Esophagus muscularis mucosa (tissue), 3 donors: Measurements from ENCODE around the gene PRELID2.

Experiments used
- POLR2A ChIP-seq: fragments of 450-650 bp; IDR thresholded peaks from one replicate; pipeline ENCODE4 v1.6.1; 2017; ENCODE audit warnings: antibody characterized with exemption, moderate library complexity, mild to moderate bottlenecking, low read depth
- TF ChIP-seq, protein P1 (sequence below), 3 experiments: fragments of 200-600 bp in 2 of 3; fragments of 450-650 bp in 1 of 3; sonication (generic) in 2 of 3; IDR thresholded peaks; one replicate each; pipeline ENCODE4 v1.5.1; 2017 to 2019; ENCODE audit warnings: antibody characterized with exemption in 3 of 3, mild to moderate bottlenecking in 2 of 3, moderate library complexity in 1 of 3

GRCh38 chr5:145737578-145737977, 97.6 kb downstream of the PRELID2 start:
- no peak for TF ChIP-seq POLR2A
- TF ChIP-seq, protein P1, sequence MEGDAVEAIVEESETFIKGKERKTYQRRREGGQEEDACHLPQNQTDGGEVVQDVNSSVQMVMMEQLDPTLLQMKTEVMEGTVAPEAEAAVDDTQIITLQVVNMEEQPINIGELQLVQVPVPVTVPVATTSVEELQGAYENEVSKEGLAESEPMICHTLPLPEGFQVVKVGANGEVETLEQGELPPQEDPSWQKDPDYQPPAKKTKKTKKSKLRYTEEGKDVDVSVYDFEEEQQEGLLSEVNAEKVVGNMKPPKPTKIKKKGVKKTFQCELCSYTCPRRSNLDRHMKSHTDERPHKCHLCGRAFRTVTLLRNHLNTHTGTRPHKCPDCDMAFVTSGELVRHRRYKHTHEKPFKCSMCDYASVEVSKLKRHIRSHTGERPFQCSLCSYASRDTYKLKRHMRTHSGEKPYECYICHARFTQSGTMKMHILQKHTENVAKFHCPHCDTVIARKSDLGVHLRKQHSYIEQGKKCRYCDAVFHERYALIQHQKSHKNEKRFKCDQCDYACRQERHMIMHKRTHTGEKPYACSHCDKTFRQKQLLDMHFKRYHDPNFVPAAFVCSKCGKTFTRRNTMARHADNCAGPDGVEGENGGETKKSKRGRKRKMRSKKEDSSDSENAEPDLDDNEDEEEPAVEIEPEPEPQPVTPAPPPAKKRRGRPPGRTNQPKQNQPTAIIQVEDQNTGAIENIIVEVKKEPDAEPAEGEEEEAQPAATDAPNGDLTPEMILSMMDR (IDR thresholded peaks at IDR 0.05): no peak
